Measurements from ENCODE around the gene ACACB. TPM values are rescaled to one million over a fixed set of nuclear protein-coding genes. Genes with fewer than 3 reads are reported as not detected.
A peak's percentile ranks its signal among the peaks of the same experiment; 100 is the strongest.

Gene ACACB
- total and polyA plus RNA-seq, 7 donors, result 5.3 to 295 (median 116) TPM

- H3K4me3 ChIP-seq, result no peak overlapping the region
- WGBS, 2 donors, result 87 to 89% methylated on average over 16 of the region's 16 CpGs
- TF ChIP-seq POLR2A (IDR thresholded peaks at IDR 0.05), result no peak
- TF ChIP-seq CTCF (IDR thresholded peaks at IDR 0.05), result no peak
- no peak for TF ChIP-seq EP300 (IDR thresholded peaks at IDR 0.05)
- TF ChIP-seq POLR2AphosphoS5 (IDR thresholded peaks at IDR 0.05), result no peak
- intact Hi-C loops (cut with DNase I), result no loop called here
- peaks cover 0 to 2% (median 1%) of the 10 kb centered on the region in 4 donors for H3K9me3 ChIP-seq
- peaks cover 71 to 97% (median 78%) of the 10 kb centered on the region in 4 donors for H3K36me3 ChIP-seq
- H3K4me1 ChIP-seq, result no peaks in the 10 kb centered on the region
- no peaks in the 10 kb centered on the region for H3K27me3 ChIP-seq
- H3K27ac ChIP-seq, result no peak overlapping the region
- DNase-seq, result no peak
Measured at GRCh38 chr12:109258607-109259544, 142.5 kb downstream of the ACACB start.

- intact Hi-C loops (cut with DNase I), result no loop called here
- WGBS, 2 donors, result 50 to 89% methylated on average over 1 of the region's 1 CpG
- Histone ChIP-seq H3K9me3 (no peaks in the 10 kb centered on the region), H3K36me3 (peaks cover 64 to 97% (median 72%) of the 10 kb centered on the region in 4 donors), H3K4me3 (no peak overlapping the region), H3K27me3 (no peaks in the 10 kb centered on the region), H3K4me1 (peaks cover 0 to 6% (median 2%) of the 10 kb centered on the region in 4 donors), H3K27ac (no peak overlapping the region)
- TF ChIP-seq POLR2A (IDR thresholded peaks at IDR 0.05) (no peak), EP300 (IDR thresholded peaks at IDR 0.05) (no peak), CTCF (IDR thresholded peaks at IDR 0.05) (no peak), POLR2AphosphoS5 (IDR thresholded peaks at IDR 0.05) (no peak)
- DNase-seq, result peak; percentile 6
Measured at GRCh38 chr12:109259545-109259895, 143.1 kb downstream of the ACACB start.

- H3K4me1 ChIP-seq, result peaks cover 0 to 22% (median 14%) of the 10 kb centered on the region in 4 donors
- TF ChIP-seq POLR2A (IDR thresholded peaks at IDR 0.05) (no peak), CTCF (IDR thresholded peaks at IDR 0.05) (no peak), EP300 (IDR thresholded peaks at IDR 0.05) (no peak), POLR2AphosphoS5 (IDR thresholded peaks at IDR 0.05) (no peak)
- H3K9me3 ChIP-seq, result no peaks in the 10 kb centered on the region
- WGBS, 2 donors, result 95 to 97% methylated on average over 1 of the region's 1 CpG
- no peak overlapping the region for H3K4me3 ChIP-seq
- no peak overlapping the region for H3K27ac ChIP-seq
- DNase-seq, result no peak
- intact Hi-C loops (cut with DNase I), result no loop called here
- H3K36me3 ChIP-seq, result peaks cover 66 to 97% (median 67%) of the 10 kb centered on the region in 4 donors
- H3K27me3 ChIP-seq, result no peaks in the 10 kb centered on the region
Measured at GRCh38 chr12:109261087-109261486, 144.7 kb downstream of the ACACB start.

- no peak for DNase-seq
- TF ChIP-seq POLR2AphosphoS5 (IDR thresholded peaks at IDR 0.05) (no peak), POLR2A (IDR thresholded peaks at IDR 0.05) (no peak), CTCF (IDR thresholded peaks at IDR 0.05) (no peak), EP300 (IDR thresholded peaks at IDR 0.05) (no peak)
- Histone ChIP-seq H3K36me3 (peaks cover 60 to 97% (median 64%) of the 10 kb centered on the region in 4 donors), H3K27me3 (no peaks in the 10 kb centered on the region), H3K4me1 (peaks cover 0 to 25% (median 18%) of the 10 kb centered on the region in 4 donors), H3K9me3 (no peaks in the 10 kb centered on the region), H3K4me3 (no peak overlapping the region), H3K27ac (no peak overlapping the region)
- intact Hi-C loops (cut with DNase I), result no loop called here
- 87 to 91% methylated on average over 2 of the region's 2 CpGs for WGBS, 2 donors
Measured at GRCh38 chr12:109261939-109262338, 145.6 kb downstream of the ACACB start.
